Mucosa of descending colon (tissue), 3 donors: Measurements from ENCODE around the gene LMOD3. TPM values are rescaled to one million over a fixed set of nuclear protein-coding genes. Genes with fewer than 3 reads are reported as not detected.

Source experiments
- ATAC-seq: fragments of 200-7000 bp; cut with Tn5 transposase; one replicate; pipeline ENCODE4 v1.9.1; 2020; ENCODE audit warnings: mild to moderate bottlenecking, moderate library complexity
- DNase-seq, 3 donors: peaks; one replicate each; pipeline ENCODE4 v3.0.0-alpha.2; 2020
- H3K36me3 ChIP-seq: fragments of 200-600 bp; one replicate; pipeline ENCODE4 v1.8.0; 2021; ENCODE audit warnings: low read depth, mild to moderate bottlenecking
- H3K4me1 ChIP-seq: fragments of 200-600 bp; one replicate; pipeline ENCODE4 v1.8.0; 2021; ENCODE audit warnings: low read depth, mild to moderate bottlenecking
- H3K4me3 ChIP-seq: fragments of 200-600 bp; one replicate; pipeline ENCODE4 v1.8.0; 2021; ENCODE audit warnings: mild to moderate bottlenecking
- H3K9me3 ChIP-seq: fragments of 200-600 bp; one replicate; pipeline ENCODE4 v1.8.0; 2021; ENCODE audit warnings: mild to moderate bottlenecking
- CTCF ChIP-seq: fragments of 200-600 bp; IDR thresholded peaks from one replicate; pipeline ENCODE4 v1.8.0; 2022; ENCODE audit warnings: antibody characterized with exemption, mild to moderate bottlenecking
- intact Hi-C, 2 donors: fragments of 100-400 bp; cut with DNase I in 1 of 2; cut with micrococcal nuclease in 1 of 2; formaldehyde crosslinking; loops; one replicate each; pipeline versions ENCODE4 v1.11.0 to v1.11.1; 2022; cut with DNase I, micrococcal nuclease
- total RNA-seq, 3 donors: library from RNA; stranded (reverse); fragmentation: NEBNext Ultra II Directional in 2 of 3; extraction: Animal tissue kit (Norgen Biotek cat#: 25700) in 2 of 3; gene quantifications; one replicate each; pipeline versions ENCODE4 v1.2.1 to v1.2.4, GENCODE V29; 2021 to 2023
- donor health status: DM: no; HTN: no; CAD: no; lungs with moderate emphysema.
- donor health status: DM: no; HTN: no; CAD: no.
- donor health status: DM: no; HTN: yes; CAD: no.

The LMOD3 gene
- total RNA-seq, 3 donors from 2014 or later = 0.13 to 0.34 TPM; not detected in 1

- intact Hi-C loops = no loop called here
- no peak for TF ChIP-seq CTCF
- ATAC-seq = no peak
Measured at GRCh38 chr3:69066121-69066520, 56.3 kb downstream of the LMOD3 start.

GRCh38 chr3:69065318-69065964 lies 57.0 kb downstream of the LMOD3 start:
- intact Hi-C loops = no loop called here
- H3K36me3 ChIP-seq = no peaks in the 10 kb centered on the region
- ATAC-seq = peak; percentile 53
- TF ChIP-seq CTCF = no peak
- no peak for DNase-seq
- no peak overlapping the region for H3K4me3 ChIP-seq
- no peaks in the 10 kb centered on the region for H3K9me3 ChIP-seq
- no peaks in the 10 kb centered on the region for H3K4me1 ChIP-seq

More at GRCh38 chr3:69066121-69066520, 56.3 kb downstream of the LMOD3 start:
- H3K4me1 ChIP-seq = no peaks in the 10 kb centered on the region
- no peak overlapping the region for H3K4me3 ChIP-seq
- DNase-seq = no peak
- no peaks in the 10 kb centered on the region for H3K9me3 ChIP-seq
- no peaks in the 10 kb centered on the region for H3K36me3 ChIP-seq

GRCh38 chr3:69063636-69064035 lies 58.8 kb downstream of the LMOD3 start:
- intact Hi-C loops = no loop called here
- Histone ChIP-seq H3K36me3 (no peaks in the 10 kb centered on the region), H3K4me1 (no peaks in the 10 kb centered on the region), H3K9me3 (no peaks in the 10 kb centered on the region), H3K4me3 (no peak overlapping the region)
- DNase-seq (no peak), ATAC-seq (no peak)
- no peak for TF ChIP-seq CTCF

GRCh38 chr3:69059688-69060087 lies 62.7 kb downstream of the LMOD3 start:
- DNase-seq = no peak
- ATAC-seq = no peak
- intact Hi-C loops = no loop called here
- Histone ChIP-seq H3K4me3 (no peak overlapping the region), H3K4me1 (no peaks in the 10 kb centered on the region), H3K36me3 (no peaks in the 10 kb centered on the region), H3K9me3 (no peaks in the 10 kb centered on the region)
- TF ChIP-seq CTCF = no peak

- H3K4me3 ChIP-seq = no peak overlapping the region
- H3K36me3 ChIP-seq = no peaks in the 10 kb centered on the region
- no peak for DNase-seq
- H3K9me3 ChIP-seq = no peaks in the 10 kb centered on the region
- no peak for ATAC-seq
- no peaks in the 10 kb centered on the region for H3K4me1 ChIP-seq
- no peak for TF ChIP-seq CTCF
- intact Hi-C loops = no loop called here
Measured at GRCh38 chr3:69058947-69059224, 63.5 kb downstream of the LMOD3 start.
